ENCODE data around the gene GDAP2.

- TF ChIP-seq CTCF (IDR thresholded peaks at IDR 0.05): no peak
- no peak for TF ChIP-seq POLR2A (IDR thresholded peaks at IDR 0.05)
Observed at GRCh38 chr1:117967881-117968280, 38.5 kb upstream of the GDAP2 start.

All from body of pancreas (tissue), 4 donors.